SK-N-SH treated with all-trans-retinoic acid at 6 μM for 48 hours (cell line): ENCODE measurements around the gene CLIP1.

Source experiments
- ATAC-seq: fragments of 200-7000 bp; cut with Tn5 transposase; 3 replicates; pipeline ENCODE4 v1.9.1; 2020; ENCODE audit warnings: mild to moderate bottlenecking, moderate library complexity
- BACH2 ChIP-seq: fragments of 250-450 bp; sonication (Bioruptor Pico); IDR thresholded peaks from 2 replicates; pipeline ENCODE4 v1.9.0; 2021; ENCODE audit warnings: mild to moderate bottlenecking, borderline replicate concordance
- CSDC2 ChIP-seq: fragments of 250-450 bp; sonication (Bioruptor Pico); IDR thresholded peaks from 2 replicates; pipeline ENCODE4 v1.5.0; 2020; ENCODE audit warnings: mild to moderate bottlenecking, moderate library complexity
- CSRNP3 ChIP-seq: fragments of 250-450 bp; sonication (Bioruptor Pico); IDR thresholded peaks from 2 replicates; pipeline ENCODE4 v1.5.1; 2021; ENCODE audit warnings: mild to moderate bottlenecking, moderate library complexity
- ESRRG ChIP-seq: fragments of 250-450 bp; sonication (Bioruptor Pico); IDR thresholded peaks from 2 replicates; pipeline ENCODE4 v1.6.1; 2021; ENCODE audit warnings: mild to moderate bottlenecking
- GLIS3 ChIP-seq: fragments of 250-450 bp; sonication (Bioruptor Pico); IDR thresholded peaks from 2 replicates; pipeline ENCODE4 v1.5.0; 2020; ENCODE audit warnings: mild to moderate bottlenecking, moderate library complexity
- ISL1 ChIP-seq: fragments of 250-450 bp; sonication (Bioruptor Pico); IDR thresholded peaks from 2 replicates; pipeline ENCODE4 v2.1.2; 2022; ENCODE audit warnings: mild to moderate bottlenecking, moderate library complexity
- RARB ChIP-seq: fragments of 250-450 bp; sonication (Bioruptor Pico); IDR thresholded peaks from 2 replicates; pipeline ENCODE4 v1.8.0; 2021; ENCODE audit warnings: mild to moderate bottlenecking, moderate library complexity
- SNAI2 ChIP-seq: fragments of 250-450 bp; sonication (Bioruptor Pico); IDR thresholded peaks from 2 replicates; pipeline ENCODE4 v1.5.0; 2020; ENCODE audit warnings: mild to moderate bottlenecking, moderate library complexity
- TCF4 ChIP-seq: fragments of 250-450 bp; sonication (Bioruptor Pico); IDR thresholded peaks from 2 replicates; pipeline ENCODE4 v1.8.0; 2021; ENCODE audit warnings: mild to moderate bottlenecking, moderate library complexity, borderline replicate concordance
- ZC3H10 ChIP-seq: fragments of 250-450 bp; sonication (Bioruptor Pico); IDR thresholded peaks from 2 replicates; pipeline ENCODE4 v1.5.1; 2021; ENCODE audit warnings: mild to moderate bottlenecking, moderate library complexity
- ZFP3 ChIP-seq: fragments of 250-450 bp; sonication (Bioruptor Pico); IDR thresholded peaks from 2 replicates; pipeline ENCODE4 v1.5.0; 2020; ENCODE audit warnings: mild to moderate bottlenecking, moderate library complexity
- ZFP30 ChIP-seq: fragments of 450-650 bp; formaldehyde crosslinking; IDR thresholded peaks from 2 replicates; pipeline ENCODE4 v1.5.0; 2022; ENCODE audit warnings: mild to moderate bottlenecking, moderate library complexity
- ZNF565 ChIP-seq: fragments of 450-650 bp; formaldehyde crosslinking; conservative IDR thresholded peaks from 2 replicates; pipeline ENCODE4 v1.5.0; 2020; ENCODE audit warnings: low read depth, mild to moderate bottlenecking, moderate library complexity
- ZNF70 ChIP-seq: fragments of 450-650 bp; formaldehyde crosslinking; IDR thresholded peaks from 2 replicates; pipeline ENCODE4 v1.5.0; 2020; ENCODE audit warnings: mild to moderate bottlenecking, moderate library complexity
- TF ChIP-seq, protein P1 (sequence below): fragments of 250-450 bp; sonication (Bioruptor Pico); IDR thresholded peaks from 2 replicates; pipeline ENCODE4 v1.8.0; 2021; ENCODE audit warnings: low read depth, mild to moderate bottlenecking, moderate library complexity, borderline replicate concordance
- TF ChIP-seq, protein P2 (sequence below): fragments of 250-450 bp; sonication (Bioruptor Pico); IDR thresholded peaks from 2 replicates; pipeline ENCODE4 v1.5.0; 2020; ENCODE audit warnings: mild to moderate bottlenecking, moderate library complexity
- TF ChIP-seq, protein P3 (sequence below): fragments of 250-450 bp; sonication (Bioruptor Pico); IDR thresholded peaks from 2 replicates; pipeline ENCODE4 v1.8.0; 2020; ENCODE audit warnings: mild to moderate bottlenecking, moderate library complexity, borderline replicate concordance

The CLIP1 gene

GRCh38 chr12:122354958-122355641 is 67.4 kb downstream of the CLIP1 start:
- ATAC-seq = no peak
- TF ChIP-seq SNAI2 = no peak
- no peak for TF ChIP-seq ESRRG (CRISPR knock-in tag)
- TF ChIP-seq ZC3H10 (CRISPR knock-in tag) = no peak
- no peak for TF ChIP-seq RARB
- no peak for TF ChIP-seq CSDC2 (CRISPR knock-in tag)
- TF ChIP-seq, protein P1, sequence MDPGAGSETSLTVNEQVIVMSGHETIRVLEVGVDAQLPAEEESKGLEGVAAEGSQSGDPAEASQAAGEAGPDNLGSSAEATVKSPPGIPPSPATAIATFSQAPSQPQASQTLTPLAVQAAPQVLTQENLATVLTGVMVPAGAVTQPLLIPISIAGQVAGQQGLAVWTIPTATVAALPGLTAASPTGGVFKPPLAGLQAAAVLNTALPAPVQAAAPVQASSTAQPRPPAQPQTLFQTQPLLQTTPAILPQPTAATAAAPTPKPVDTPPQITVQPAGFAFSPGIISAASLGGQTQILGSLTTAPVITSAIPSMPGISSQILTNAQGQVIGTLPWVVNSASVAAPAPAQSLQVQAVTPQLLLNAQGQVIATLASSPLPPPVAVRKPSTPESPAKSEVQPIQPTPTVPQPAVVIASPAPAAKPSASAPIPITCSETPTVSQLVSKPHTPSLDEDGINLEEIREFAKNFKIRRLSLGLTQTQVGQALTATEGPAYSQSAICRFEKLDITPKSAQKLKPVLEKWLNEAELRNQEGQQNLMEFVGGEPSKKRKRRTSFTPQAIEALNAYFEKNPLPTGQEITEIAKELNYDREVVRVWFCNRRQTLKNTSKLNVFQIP (CRISPR knock-in tag) = no peak
- no peak for TF ChIP-seq TCF4 (CRISPR knock-in tag)
- TF ChIP-seq, protein P2, sequence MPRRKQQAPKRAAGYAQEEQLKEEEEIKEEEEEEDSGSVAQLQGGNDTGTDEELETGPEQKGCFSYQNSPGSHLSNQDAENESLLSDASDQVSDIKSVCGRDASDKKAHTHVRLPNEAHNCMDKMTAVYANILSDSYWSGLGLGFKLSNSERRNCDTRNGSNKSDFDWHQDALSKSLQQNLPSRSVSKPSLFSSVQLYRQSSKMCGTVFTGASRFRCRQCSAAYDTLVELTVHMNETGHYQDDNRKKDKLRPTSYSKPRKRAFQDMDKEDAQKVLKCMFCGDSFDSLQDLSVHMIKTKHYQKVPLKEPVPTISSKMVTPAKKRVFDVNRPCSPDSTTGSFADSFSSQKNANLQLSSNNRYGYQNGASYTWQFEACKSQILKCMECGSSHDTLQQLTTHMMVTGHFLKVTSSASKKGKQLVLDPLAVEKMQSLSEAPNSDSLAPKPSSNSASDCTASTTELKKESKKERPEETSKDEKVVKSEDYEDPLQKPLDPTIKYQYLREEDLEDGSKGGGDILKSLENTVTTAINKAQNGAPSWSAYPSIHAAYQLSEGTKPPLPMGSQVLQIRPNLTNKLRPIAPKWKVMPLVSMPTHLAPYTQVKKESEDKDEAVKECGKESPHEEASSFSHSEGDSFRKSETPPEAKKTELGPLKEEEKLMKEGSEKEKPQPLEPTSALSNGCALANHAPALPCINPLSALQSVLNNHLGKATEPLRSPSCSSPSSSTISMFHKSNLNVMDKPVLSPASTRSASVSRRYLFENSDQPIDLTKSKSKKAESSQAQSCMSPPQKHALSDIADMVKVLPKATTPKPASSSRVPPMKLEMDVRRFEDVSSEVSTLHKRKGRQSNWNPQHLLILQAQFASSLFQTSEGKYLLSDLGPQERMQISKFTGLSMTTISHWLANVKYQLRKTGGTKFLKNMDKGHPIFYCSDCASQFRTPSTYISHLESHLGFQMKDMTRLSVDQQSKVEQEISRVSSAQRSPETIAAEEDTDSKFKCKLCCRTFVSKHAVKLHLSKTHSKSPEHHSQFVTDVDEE (CRISPR knock-in tag) = no peak
- TF ChIP-seq CSRNP3 (CRISPR knock-in tag) = no peak
- no peak for TF ChIP-seq ZNF70 (CRISPR knock-in tag)

DNA sequence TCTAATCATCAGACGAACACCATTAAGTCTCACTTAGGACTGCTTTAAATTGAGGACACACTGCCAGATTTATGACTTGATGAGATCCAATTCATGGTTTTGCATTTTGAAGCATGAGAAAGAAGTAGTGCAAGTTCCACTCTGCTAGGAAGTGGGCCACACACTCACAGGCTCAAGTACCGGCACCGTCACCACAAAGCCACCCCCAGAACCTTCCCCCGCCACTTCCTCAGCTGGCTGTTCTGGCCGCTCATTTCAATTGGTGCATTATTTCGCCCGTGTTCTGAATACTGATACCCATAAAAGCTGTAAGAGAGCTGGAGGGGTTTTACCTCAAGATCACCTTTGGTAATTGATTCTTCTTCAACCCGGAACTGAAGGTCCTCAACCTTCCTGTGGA is 70.1 kb downstream of the CLIP1 start:
- no peak for ATAC-seq
- no peak for TF ChIP-seq GLIS3
- TF ChIP-seq, protein P1 (CRISPR knock-in tag) = no peak
- TF ChIP-seq ZFP3 (CRISPR knock-in tag) = no peak
- TF ChIP-seq, protein P3, sequence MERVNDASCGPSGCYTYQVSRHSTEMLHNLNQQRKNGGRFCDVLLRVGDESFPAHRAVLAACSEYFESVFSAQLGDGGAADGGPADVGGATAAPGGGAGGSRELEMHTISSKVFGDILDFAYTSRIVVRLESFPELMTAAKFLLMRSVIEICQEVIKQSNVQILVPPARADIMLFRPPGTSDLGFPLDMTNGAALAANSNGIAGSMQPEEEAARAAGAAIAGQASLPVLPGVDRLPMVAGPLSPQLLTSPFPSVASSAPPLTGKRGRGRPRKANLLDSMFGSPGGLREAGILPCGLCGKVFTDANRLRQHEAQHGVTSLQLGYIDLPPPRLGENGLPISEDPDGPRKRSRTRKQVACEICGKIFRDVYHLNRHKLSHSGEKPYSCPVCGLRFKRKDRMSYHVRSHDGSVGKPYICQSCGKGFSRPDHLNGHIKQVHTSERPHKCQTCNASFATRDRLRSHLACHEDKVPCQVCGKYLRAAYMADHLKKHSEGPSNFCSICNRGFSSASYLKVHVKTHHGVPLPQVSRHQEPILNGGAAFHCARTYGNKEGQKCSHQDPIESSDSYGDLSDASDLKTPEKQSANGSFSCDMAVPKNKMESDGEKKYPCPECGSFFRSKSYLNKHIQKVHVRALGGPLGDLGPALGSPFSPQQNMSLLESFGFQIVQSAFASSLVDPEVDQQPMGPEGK (CRISPR knock-in tag) = no peak
- TF ChIP-seq ZFP30 (CRISPR knock-in tag) = no peak
- TF ChIP-seq ZNF565 (CRISPR knock-in tag) = no peak
- TF ChIP-seq ZNF70 (CRISPR knock-in tag) = no peak
- TF ChIP-seq RARB = no peak
- no peak for TF ChIP-seq BACH2 (CRISPR knock-in tag)
- TF ChIP-seq CSRNP3 (CRISPR knock-in tag) = no peak
- TF ChIP-seq SNAI2 = no peak
- TF ChIP-seq ZC3H10 (CRISPR knock-in tag) = no peak
- TF ChIP-seq, all 23 proteins: peak for 0

DNA sequence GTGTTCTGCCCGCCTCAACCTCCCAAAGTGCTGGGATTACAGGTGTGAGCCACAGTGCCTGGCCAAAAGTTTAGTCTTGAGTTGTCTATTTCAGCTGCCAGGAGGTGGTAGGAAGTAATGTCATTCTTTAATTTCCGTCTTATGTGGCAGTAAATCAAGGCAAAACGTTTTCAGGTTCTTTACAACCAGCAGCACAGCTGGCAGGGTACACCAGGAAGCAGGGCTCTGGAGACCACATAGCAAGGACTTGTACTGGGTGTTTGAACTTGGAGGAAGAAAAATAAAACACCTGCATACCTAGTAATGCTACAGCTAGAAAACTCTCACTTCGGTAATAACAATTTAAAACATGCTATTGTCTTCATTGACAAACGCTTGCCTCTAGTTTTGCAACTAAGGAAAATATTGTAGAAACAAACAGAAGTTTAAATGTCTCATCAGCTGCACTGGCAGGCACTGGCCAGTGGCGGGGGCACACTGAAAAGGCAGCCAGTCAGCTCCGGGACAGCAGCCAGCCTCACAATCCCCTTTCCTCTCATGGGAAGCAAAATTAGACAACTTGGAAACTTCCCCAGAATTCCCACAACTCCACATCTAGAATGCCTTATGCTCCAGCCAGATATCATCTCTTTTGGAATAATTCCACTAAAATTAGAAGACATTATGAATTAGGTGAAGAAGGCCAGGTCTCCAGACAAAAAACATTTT is 72.2 kb downstream of the CLIP1 start:
- ATAC-seq = peak; percentile 91
- TF ChIP-seq ISL1 (CRISPR knock-in tag) (peak; percentile 58), ESRRG (CRISPR knock-in tag) (no peak), CSDC2 (CRISPR knock-in tag) (peak; percentile 40; the same call in 1 of the 2 replicates)
